Epithelial cell of esophagus (primary cell): Measurements from ENCODE around the gene PCDHB12.

Experiments used
- DNase-seq: peaks from one replicate; pipeline ENCODE4 v3.0.0; 2010; ENCODE audit warnings: low read depth
- H3K4me3 ChIP-seq: 2 replicates; pipeline ENCODE4 v1.5.1; 2011; ENCODE audit warnings: mild to moderate bottlenecking, low read length, control low read depth
- CTCF ChIP-seq: IDR thresholded peaks from 2 replicates; pipeline ENCODE4 v1.5.1; 2011; ENCODE audit warnings: low read depth, mild to moderate bottlenecking, low read length, control low read depth, inconsistent platforms; ENCODE audit not compliant: insufficient read depth; ENCODE audit errors: missing control alignments

The PCDHB12 gene

GRCh38 chr5:141261238-141261546, 52.7 kb downstream of the PCDHB12 start:
- no peak for DNase-seq
- no peak overlapping the region for H3K4me3 ChIP-seq
- TF ChIP-seq CTCF: no peak
